WTC11 (cell line): ENCODE results near the gene GALT.

Experiments
- TF ChIP-seq, protein P1 (sequence below): sonication (generic); formaldehyde crosslinking; IDR thresholded peaks from 2 replicates; pipeline ENCODE4 v1.8.1; 2022; ENCODE audit warnings: low read depth, missing genetic modification reagents, borderline replicate concordance
- TF ChIP-seq, protein P2 (sequence below): sonication (generic); formaldehyde crosslinking; conservative IDR thresholded peaks from 2 replicates; pipeline ENCODE4 v1.8.1; 2022; ENCODE audit warnings: mild to moderate bottlenecking, missing genetic modification reagents
- TF ChIP-seq, protein P3 (sequence below): sonication (generic); formaldehyde crosslinking; IDR thresholded peaks from 2 replicates; pipeline ENCODE4 v1.8.0; 2022; ENCODE audit warnings: mild to moderate bottlenecking, missing genetic modification reagents

DNA sequence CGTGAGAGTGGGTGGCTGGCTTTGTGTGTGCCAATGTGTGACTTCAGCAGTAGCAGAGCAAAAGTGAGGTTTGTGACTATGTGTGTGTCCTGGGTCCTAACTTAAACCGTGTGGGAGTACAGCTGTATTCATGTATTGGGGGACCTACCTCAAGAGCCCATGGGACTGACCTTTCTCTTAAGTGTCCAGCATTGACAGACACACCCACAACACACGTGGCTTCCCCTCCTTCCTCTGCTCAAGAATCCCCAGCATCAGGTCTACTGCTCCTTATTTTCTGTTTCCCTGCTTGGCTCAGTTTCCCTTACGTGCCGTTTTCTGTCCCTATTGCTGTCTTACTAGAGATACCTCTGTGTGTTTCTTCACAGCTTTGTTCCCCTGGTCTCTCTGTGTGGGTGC lies 6.1 kb downstream of the GALT start:
- TF ChIP-seq, protein P1, sequence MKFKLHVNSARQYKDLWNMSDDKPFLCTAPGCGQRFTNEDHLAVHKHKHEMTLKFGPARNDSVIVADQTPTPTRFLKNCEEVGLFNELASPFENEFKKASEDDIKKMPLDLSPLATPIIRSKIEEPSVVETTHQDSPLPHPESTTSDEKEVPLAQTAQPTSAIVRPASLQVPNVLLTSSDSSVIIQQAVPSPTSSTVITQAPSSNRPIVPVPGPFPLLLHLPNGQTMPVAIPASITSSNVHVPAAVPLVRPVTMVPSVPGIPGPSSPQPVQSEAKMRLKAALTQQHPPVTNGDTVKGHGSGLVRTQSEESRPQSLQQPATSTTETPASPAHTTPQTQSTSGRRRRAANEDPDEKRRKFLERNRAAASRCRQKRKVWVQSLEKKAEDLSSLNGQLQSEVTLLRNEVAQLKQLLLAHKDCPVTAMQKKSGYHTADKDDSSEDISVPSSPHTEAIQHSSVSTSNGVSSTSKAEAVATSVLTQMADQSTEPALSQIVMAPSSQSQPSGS (CRISPR knock-in tag) = no peak
- TF ChIP-seq, protein P2, sequence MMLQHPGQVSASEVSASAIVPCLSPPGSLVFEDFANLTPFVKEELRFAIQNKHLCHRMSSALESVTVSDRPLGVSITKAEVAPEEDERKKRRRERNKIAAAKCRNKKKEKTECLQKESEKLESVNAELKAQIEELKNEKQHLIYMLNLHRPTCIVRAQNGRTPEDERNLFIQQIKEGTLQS (CRISPR knock-in tag) = no peak
- TF ChIP-seq, protein P3, sequence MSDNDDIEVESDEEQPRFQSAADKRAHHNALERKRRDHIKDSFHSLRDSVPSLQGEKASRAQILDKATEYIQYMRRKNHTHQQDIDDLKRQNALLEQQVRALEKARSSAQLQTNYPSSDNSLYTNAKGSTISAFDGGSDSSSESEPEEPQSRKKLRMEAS (CRISPR knock-in tag) = no peak
